ENCODE results near the gene KLHL18.

- no peak for TF ChIP-seq REST (IDR thresholded peaks at IDR 0.05; ENCODE audit: insufficient read depth in 1 of 2, low read depth in 2 of 2, low read length in 1 of 2)
- no peak for TF ChIP-seq CTCF (IDR thresholded peaks at IDR 0.05)
- no peak for TF ChIP-seq TCF7L2 (IDR thresholded peaks at IDR 0.05; ENCODE audit: low read depth, low read length)
These were observed 57.2 kb downstream of the KLHL18 start for GRCh38 chr3:47339951-47340350.
